Dedifferentiated amniotic fluid mesenchymal stem cell (primary cell): ENCODE data around the gene UTS2B.

ENCODE experiments used
- DNase-seq: peaks from one replicate; pipeline ENCODE4 v3.0.0-alpha.2; 2016; ENCODE audit errors: extremely low spot score

Gene UTS2B

GRCh38 chr3:191238321-191238817, 92.0 kb downstream of the UTS2B start:
- peak; percentile 21 for DNase-seq

GRCh38 chr3:191237047-191237882, 93.1 kb downstream of the UTS2B start:
- DNase-seq = no peak

DNA sequence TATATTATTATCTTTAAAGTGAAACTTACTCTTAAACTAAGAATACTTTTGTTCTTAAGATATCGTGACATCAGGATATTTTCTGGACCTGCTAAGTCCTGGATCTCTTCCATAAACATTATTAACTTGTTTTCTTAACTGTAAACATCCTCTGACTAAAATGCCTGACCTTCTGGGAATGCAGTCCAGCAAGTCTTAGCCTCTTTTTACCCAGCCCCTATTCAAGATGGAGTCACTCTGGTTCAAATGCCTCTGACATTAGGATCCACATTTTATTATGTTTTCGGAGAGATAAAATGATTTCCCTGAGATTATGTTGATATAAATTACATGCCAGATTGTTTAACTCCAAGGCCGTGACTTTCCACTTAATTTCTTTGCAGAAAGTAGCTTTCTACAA, 93.7 kb downstream of the UTS2B start:
- DNase-seq = peak; percentile 55

DNA sequence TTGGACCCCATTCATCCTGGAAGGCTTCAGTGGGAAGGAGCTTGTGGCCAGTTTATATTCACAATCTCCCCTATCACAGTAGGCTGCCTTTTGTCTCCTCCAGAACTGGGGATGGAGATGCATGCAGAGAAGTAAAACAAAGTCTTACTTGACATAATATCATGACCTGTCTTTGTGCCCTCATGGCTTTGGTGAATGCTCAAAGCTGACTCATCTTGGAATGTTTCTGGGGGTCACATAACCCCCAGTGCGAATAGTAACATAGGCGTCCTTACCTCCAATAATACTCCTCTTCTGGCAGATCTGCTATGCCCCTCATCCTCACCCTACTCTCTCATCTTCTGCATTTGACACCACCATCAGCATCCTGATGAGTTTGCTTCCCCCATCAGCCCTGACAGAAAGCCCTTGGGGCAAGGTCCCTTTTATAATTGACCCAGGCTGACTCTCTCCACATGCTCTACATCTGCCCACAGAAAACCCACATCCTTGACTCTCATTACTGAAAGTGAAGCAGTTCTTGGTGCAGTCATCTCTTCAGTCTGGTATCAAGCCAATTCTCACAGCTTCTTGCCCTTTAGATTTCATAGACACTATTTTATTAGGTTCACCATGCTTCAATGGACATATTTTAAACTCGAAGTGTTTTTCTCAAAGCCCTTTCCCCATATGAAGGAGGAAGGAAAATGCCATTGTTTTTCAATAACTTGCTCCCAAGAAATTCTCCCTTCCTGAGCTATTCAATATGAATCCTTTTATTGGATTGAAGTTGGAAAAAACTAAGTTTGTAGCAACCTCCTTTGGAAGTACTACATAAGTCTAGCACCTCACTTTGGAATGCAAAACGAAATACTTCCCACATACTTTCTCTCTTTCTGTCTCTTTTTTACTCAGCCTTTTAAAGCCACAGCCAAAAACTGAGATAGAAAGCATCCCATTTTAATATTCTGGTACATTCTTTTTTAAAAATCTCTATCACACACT, 94.7 kb downstream of the UTS2B start:
- peak; percentile 38 for DNase-seq

DNA sequence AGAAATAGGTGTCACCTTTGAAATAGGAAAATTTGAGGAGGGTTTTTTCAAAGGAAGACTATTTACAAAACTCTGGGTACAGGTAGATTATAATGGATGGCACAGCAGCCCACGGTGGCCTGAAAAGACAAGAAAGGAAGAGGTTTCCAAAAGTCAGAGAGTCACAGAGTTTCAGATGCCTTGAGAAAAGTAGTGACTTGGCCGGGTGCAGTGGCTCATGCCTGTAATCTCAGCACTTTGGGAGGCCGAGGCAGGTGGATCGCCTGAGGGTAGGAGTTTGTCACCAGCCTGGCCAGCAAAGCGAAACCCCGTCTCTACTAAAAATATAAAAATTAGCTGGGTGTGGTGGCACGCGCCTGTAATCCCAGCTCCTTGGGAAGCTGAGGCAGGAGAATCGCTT, 96.1 kb downstream of the UTS2B start:
- no peak for DNase-seq

DNA sequence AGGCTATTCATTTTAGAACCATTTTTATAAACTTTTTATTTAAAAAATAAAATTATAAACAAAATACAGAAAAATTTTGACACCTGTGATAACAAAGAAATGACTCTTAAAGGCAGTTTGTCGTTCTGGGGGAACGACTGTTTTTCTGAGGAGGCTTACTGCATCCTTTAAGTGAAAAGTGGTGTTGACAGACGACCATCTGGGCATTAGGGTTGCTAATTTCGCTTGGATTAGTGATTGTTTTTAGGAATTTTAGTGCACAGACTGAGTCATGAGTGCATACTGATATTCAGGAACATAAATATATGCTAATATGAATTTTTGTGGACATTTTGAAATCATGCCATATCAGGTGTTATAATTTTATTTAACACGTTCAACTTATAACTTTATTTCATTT, 102.8 kb downstream of the UTS2B start:
- no peak for DNase-seq

DNA sequence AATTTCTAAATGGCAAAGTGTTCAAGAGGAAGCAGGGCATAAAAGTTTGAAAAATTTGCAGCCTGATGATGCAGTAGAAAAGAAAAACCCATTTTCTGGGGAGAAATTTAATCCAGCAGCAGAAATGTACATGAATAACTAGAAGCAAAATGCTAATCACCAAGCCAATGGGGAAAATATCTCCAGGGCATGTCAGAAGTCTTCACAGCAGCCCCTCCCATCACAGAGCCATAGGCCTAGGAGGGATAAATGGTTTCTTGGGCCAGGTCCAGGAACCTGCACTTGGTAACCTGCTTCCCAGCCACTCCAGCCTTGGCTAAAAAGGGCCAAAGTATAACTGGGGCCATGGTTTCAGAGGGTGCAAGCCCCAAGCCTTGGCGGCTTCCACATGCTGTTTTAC, 108.7 kb downstream of the UTS2B start:
- DNase-seq = no peak

DNA sequence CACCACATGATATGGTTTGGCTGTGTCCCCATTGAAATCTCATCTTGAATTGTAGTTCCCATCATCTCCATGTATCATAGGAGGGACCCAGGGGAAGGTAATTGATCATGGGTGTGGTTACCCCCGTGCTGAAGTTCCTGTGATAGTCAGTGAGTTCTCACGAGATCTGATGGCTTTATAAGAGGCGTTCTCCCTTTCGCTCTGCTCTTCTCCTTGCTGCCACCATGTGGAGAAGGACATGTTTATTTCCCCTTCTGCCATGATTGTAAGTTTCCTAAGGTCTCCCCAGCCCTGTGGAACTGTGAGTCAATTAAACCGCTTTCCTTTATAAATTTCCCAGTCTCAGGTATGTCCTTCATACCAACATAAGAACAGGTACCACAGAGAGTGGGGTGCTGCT, 109.4 kb downstream of the UTS2B start:
- DNase-seq = no peak

DNA sequence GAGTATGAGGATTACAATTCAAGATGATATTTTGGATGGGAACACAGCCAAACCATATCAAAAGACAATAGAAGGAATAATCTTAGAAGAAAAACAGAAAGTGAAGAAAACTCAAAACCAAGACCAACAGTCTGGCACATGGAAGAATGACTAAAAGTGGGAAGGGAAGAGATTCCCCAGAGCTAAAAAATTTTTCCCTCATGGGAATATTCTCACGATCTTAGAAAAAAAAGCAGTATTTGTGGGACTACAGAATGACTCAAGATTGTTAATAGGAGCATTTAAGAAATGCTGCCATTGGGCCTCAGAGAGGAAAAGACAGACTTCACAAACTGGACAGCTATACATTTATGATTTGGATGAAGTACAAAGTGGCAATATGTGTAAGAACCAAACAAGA, 113.0 kb downstream of the UTS2B start:
- DNase-seq = no peak
